ENCODE measurements around the gene GUF1. TPM values are rescaled to one million over a fixed set of nuclear protein-coding genes. Genes with fewer than 3 reads are reported as not detected.
"Not testable (repeated sequence)": the region's sequence is repeated elsewhere in the genome, so short reads cannot be mapped to it uniquely, and the experiment has no call there.

GUF1 gene
- total RNA-seq, 2 donors from 2014 or later, result 26.0 to 35.6 TPM

DNA sequence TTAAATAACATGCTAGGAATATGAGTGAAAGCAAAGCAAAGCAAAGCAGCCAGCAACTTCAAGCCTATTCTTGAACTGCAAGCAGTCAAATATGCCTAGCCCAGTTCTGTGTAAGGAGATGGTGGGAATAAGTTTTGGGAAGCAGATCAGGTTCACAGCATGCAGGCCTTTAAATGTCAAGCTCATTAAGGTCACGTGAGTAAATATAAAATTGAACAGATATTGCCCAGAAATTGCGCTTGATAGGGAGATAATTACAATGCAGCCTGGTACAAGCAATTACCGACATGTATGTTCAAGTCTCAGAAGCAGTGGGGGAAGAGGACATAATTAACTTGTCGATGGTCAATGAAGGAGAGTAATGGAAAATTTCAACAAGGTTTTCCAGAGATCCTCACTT is 42.2 kb downstream of the GUF1 start:
- ATAC-seq (replicated peaks in 1 of 2) (no peak), DNase-seq (no peak)
- Mint-ChIP-seq H3K4me3 (no peak overlapping the region), H3K4me1 (ENCODE audit: low read depth) (peaks cover 30% of the 10 kb centered on the region), H3K27ac (peak overlapping the region; percentile 63), H3K9me3 (no peaks in the 10 kb centered on the region), H3K27me3 (ENCODE audit: low read depth) (no peaks in the 10 kb centered on the region), H3K36me3 (ENCODE audit: insufficient read depth in 2 of 2) (no peaks in the 10 kb centered on the region)

DNA sequence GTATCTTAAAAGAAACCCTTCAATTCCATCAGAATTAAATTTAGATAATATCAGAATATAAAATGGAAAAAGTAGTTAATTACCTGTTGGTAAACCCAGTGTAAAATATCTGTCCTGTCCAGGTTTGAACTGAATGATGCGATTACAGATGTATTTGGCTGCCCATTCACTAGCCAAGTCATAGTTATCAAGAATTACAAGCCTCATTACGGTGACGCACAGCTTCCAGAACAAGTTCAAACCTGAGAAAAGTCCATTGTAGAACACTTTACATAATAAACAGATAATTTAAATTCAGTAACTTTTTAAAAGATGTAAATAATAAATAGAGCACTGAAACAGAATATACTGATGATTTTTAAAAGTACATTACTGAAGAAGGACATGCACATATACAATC is 43.8 kb downstream of the GUF1 start:
- no peak overlapping the region for H3K4me3 Mint-ChIP-seq
- ATAC-seq (replicated peaks in 1 of 2) (no peak), DNase-seq (no peak)
- H3K4me1 Mint-ChIP-seq (ENCODE audit: low read depth), result peaks cover 36% of the 10 kb centered on the region
- H3K27ac Mint-ChIP-seq, result no peak overlapping the region
- H3K27me3 Mint-ChIP-seq (ENCODE audit: low read depth), result no peaks in the 10 kb centered on the region
- no peaks in the 10 kb centered on the region for H3K9me3 Mint-ChIP-seq
- H3K36me3 Mint-ChIP-seq (ENCODE audit: insufficient read depth in 2 of 2), result peaks cover 0 to 4% of the 10 kb centered on the region in 2 donors

DNA sequence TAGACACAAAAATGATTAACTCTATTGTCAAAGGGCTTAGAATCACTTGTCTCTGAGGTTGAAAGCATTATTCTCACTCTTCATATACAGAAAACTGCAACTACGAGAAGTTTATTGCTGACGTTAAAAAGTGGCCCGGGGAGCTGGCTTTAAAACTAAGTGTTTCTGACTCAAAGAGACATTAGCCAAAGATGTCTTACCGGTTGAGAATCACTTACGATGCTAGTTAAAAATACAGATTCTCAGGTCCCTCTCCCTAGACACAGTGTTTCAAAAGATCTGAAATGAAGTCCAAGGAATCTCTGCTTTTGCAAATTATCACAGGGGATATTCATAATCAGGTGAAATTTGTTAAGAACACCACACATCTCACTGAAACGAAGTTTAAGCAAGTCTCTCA is 46.9 kb downstream of the GUF1 start:
- Mint-ChIP-seq H3K4me3 (peak overlapping the region; percentile 84 to 99), H3K36me3 (ENCODE audit: insufficient read depth in 2 of 2) (peaks cover 0 to 4% of the 10 kb centered on the region in 2 donors), H3K27me3 (ENCODE audit: low read depth) (no peaks in the 10 kb centered on the region), H3K4me1 (ENCODE audit: low read depth) (peaks cover 33% of the 10 kb centered on the region), H3K9me3 (no peaks in the 10 kb centered on the region), H3K27ac (peak overlapping the region; percentile 99)
- no peak for DNase-seq
- ATAC-seq (replicated peaks in 1 of 2), result no peak

DNA sequence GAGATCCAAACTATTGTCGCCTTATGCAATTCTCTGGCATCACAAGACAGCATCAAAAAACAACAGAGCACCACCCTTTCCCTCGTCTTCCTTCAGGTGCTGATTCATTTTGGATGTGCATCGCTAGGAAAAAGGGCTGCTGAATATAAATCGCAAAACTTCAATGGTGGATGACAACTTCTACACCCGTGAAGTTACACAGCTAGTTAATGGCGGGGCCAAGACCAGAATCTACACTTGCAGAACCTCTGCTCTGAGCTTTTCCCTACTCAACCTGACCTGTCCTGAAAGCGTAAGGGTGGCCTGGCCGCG is 47.5 kb downstream of the GUF1 start:
- peak overlapping the region; percentile 99 for H3K27ac Mint-ChIP-seq
- DNase-seq (no peak), ATAC-seq (replicated peaks in 1 of 2) (no peak)
- no peaks in the 10 kb centered on the region for H3K9me3 Mint-ChIP-seq
- H3K4me3 Mint-ChIP-seq, result peak overlapping the region; percentile 84 to 99
- peaks cover 28% of the 10 kb centered on the region for H3K4me1 Mint-ChIP-seq (ENCODE audit: low read depth)
- H3K36me3 Mint-ChIP-seq (ENCODE audit: insufficient read depth in 2 of 2), result peaks cover 0 to 4% of the 10 kb centered on the region in 2 donors
- no peaks in the 10 kb centered on the region for H3K27me3 Mint-ChIP-seq (ENCODE audit: low read depth)

DNA sequence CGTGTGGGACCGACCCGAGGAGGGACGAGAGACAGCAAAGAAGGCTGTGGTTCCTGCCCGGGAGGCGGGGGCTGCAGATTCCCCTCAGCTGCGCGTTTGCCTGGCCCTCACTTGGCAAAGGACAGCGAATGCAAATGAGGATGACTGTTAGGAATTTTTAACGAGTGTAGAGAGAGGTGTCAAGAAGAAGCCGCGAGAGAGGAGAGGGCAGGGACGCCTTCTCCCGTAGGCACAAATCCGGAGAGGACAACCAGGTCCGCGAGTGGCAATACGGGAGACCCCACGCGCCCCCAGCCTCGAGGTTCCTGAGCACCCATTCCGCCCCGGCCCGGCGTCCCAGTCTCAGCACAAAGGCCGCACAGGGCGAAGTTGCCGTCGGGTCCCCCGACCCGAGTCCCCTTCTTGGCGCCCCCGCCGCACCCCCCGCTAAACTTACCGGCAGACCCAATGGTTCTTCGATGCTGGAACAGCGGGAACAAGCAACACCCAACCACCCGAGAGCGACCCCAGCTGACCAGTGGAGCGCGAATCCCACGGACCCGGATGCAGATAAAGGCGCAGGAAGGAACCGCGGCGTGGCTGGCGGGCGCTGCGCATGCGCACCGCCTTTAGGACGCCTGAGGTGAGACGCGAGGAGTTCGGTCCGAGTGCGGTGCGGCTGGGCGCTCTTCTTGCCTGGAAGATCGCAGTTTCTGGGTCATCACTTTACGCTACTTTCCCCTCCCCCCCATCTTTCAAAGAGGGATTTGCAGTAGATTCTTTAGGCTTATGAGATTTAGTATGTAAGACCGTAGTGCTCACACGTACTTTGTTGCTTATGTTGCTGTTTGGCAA is 48.0 kb downstream of the GUF1 start, which contains the start of gene GNPDA2:
TSS of gene GNPDA2 (minus strand) at position 519 of the 834 bp plus-strand sequence. CDS start 4,349 bp downstream, outside the sequence.
- DNase-seq, result peak; percentile 83 to 84
- H3K9me3 Mint-ChIP-seq, result no peaks in the 10 kb centered on the region
- H3K27ac Mint-ChIP-seq, result peak within 1 kb of the TSS; percentile 99
- peak within 1 kb of the TSS; percentile 84 to 99 for H3K4me3 Mint-ChIP-seq
- no peaks in the 10 kb centered on the region for H3K27me3 Mint-ChIP-seq (ENCODE audit: low read depth)
- H3K4me1 Mint-ChIP-seq (ENCODE audit: low read depth), result peaks cover 24% of the 10 kb centered on the region
- peaks cover 0 to 4% of the 10 kb centered on the region in 2 donors for H3K36me3 Mint-ChIP-seq (ENCODE audit: insufficient read depth in 2 of 2)
- peak; percentile 94 to 95 for ATAC-seq (replicated peaks in 1 of 2)

DNA sequence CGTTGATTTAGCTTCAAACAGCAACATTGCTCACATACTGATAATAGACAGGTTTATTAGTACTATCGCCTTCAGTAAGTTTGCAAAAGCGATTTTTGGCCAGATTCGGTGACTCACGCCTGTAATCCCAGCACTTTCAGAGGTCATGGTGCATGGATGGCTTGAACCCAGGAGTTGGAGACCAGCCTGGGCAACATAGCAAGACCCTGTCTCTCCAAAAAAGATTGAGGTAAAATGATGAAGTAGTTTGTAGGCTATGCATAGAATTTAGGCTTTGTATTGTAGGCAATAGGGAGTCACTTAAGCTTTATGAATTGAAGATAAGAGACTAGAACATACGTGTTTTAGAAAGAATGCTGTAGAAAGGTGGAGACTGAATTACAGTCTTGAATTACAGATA is 49.3 kb downstream of the GUF1 start:
- Mint-ChIP-seq H3K4me1 (ENCODE audit: low read depth) (peaks cover 24% of the 10 kb centered on the region), H3K27me3 (ENCODE audit: low read depth) (no peaks in the 10 kb centered on the region), H3K36me3 (ENCODE audit: insufficient read depth in 2 of 2) (peaks cover 0 to 4% of the 10 kb centered on the region in 2 donors), H3K9me3 (no peaks in the 10 kb centered on the region), H3K4me3 (peak overlapping the region; percentile 84 to 99), H3K27ac (no peak overlapping the region)
- DNase-seq (no peak), ATAC-seq (replicated peaks in 1 of 2) (no peak)

DNA sequence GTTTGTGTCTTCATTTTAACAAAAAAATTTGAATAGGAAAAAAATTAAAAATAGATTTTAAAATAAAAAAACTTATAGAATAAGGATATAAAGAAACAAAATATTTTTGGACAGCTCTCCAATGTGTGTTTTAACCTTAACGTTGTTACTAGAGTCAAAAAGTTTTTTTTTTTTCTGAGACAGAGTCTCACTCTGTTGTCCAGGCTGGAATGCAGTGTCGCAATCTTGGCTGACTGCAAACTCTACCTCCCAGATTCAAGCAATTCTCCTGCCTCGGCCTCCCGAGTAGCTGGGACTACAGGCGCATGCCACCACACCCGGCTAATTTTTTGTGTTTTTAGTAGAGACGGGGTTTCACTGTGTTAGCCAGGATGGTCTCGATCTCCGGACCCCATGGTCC is 50.5 kb downstream of the GUF1 start:
- H3K27me3 Mint-ChIP-seq (ENCODE audit: low read depth); H3K27ac Mint-ChIP-seq; DNase-seq; ATAC-seq (replicated peaks in 1 of 2); H3K4me3 Mint-ChIP-seq; H3K9me3 Mint-ChIP-seq; H3K36me3 Mint-ChIP-seq (ENCODE audit: insufficient read depth in 2 of 2): not testable (repeated sequence)
- H3K4me1 Mint-ChIP-seq (ENCODE audit: low read depth), result peaks cover 16% of the 10 kb centered on the region

DNA sequence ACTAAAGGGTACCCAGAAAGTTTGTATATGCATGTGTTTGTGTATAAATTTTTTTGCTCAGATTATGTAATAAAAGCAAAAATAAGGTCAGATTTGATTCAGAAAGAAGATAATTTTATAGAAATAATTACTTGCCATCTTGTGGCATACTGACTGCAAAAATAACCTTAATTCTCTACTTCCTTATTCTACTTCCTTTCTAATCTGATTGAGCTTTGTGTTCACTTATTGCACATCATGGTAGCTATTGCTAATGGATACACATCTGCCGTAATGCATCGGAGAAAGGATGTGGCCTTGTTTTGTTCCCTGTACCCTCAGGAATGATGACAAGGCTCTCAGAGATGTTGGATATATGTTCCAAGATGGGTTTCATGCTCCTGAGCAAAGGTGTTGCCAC is 58.7 kb downstream of the GUF1 start:
- Mint-ChIP-seq H3K27me3 (ENCODE audit: low read depth) (no peaks in the 10 kb centered on the region), H3K9me3 (no peaks in the 10 kb centered on the region), H3K27ac (no peak overlapping the region), H3K4me3 (no peak overlapping the region), H3K4me1 (ENCODE audit: low read depth) (no peaks in the 10 kb centered on the region), H3K36me3 (ENCODE audit: insufficient read depth in 2 of 2) (no peaks in the 10 kb centered on the region)
- no peak for ATAC-seq (replicated peaks in 1 of 2)
- DNase-seq, result no peak

DNA sequence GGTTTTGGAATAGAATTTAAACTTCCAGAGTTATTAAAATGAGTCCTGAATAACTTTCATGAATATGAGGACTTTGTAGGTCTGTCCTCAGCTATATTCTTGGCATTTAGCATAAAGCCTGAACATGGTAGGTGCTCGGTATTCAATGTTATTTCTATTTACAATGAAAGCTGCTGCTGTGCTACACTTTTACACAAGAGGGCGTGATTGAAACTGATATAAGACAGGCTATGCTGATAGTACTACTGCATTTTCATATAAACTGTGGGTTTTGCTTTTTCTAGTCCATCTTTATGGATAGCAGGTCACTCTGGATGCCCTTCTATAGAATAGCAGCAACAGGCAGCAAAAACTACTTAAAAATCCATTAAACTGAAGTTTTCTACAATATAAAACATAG is 60.4 kb downstream of the GUF1 start:
- H3K27me3 Mint-ChIP-seq (ENCODE audit: low read depth), result no peaks in the 10 kb centered on the region

DNA sequence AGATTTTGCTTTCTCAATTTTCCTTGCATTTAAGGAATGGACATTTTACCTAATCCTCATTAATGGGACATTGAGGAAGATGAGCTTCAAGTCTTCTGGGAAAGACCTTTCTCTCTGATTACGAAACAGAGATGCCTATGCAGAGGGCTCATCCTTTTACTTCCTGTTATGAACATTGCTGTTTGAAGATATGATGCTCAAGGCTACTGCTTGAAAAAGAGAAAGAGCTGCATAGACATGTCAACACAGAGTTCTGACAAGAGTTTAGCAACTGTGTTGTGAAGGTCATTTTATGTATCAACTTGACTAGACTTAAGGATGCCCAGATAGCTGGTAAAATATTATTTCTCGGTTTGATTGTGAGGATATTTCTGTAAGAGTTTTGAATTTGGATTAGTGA is 62.0 kb downstream of the GUF1 start:
- Mint-ChIP-seq H3K9me3 (no peaks in the 10 kb centered on the region), H3K27me3 (ENCODE audit: low read depth) (no peaks in the 10 kb centered on the region), H3K27ac (no peak overlapping the region), H3K36me3 (ENCODE audit: insufficient read depth in 2 of 2) (no peaks in the 10 kb centered on the region), H3K4me3 (no peak overlapping the region), H3K4me1 (ENCODE audit: low read depth) (no peaks in the 10 kb centered on the region)
- DNase-seq (no peak), ATAC-seq (replicated peaks in 1 of 2) (no peak)

More for the DNA sequence above, 60.4 kb downstream of the GUF1 start:
- Mint-ChIP-seq H3K36me3 (ENCODE audit: insufficient read depth in 2 of 2) (no peaks in the 10 kb centered on the region), H3K27ac (no peak overlapping the region), H3K4me1 (ENCODE audit: low read depth) (no peaks in the 10 kb centered on the region), H3K4me3 (no peak overlapping the region), H3K9me3 (no peaks in the 10 kb centered on the region)
- no peak for DNase-seq
- ATAC-seq (replicated peaks in 1 of 2), result no peak

Other genes with a start within 250 kb of the GUF1 start
- gene KCTD8, start 229.6 kb upstream of the GUF1 start, total RNA-seq, result not detected
- not detected for gene YIPF7, start 26.8 kb upstream of the GUF1 start, total RNA-seq
- 10 to 100 TPM; 14.0 to 15.4 TPM for gene GNPDA2, start 48.1 kb downstream of the GUF1 start, total RNA-seq

Data from activated T-cell treated with anti-CD3 and anti-CD28 coated beads, Interleukin-2, amount 50 U/mL, for 72 hours (primary cell).